Measurements from ENCODE around the gene MLLT11.

Gene MLLT11

GRCh38 chr1:151037032-151037431 lies 23.2 kb upstream of the MLLT11 start:
- no peaks in the 10 kb centered on the region for H3K4me1 ChIP-seq (ENCODE audit: control insufficient read depth in 2 of 2, insufficient read depth in 2 of 2, low read length in 2 of 2)
- peaks cover 16 to 18% of the 10 kb centered on the region in 2 donors for H3K36me3 ChIP-seq (ENCODE audit: control insufficient read depth in 2 of 2, insufficient read depth in 2 of 2, low read length in 2 of 2)
- H3K9me3 ChIP-seq (ENCODE audit: control insufficient read depth in 2 of 2, low read length in 2 of 2), result no peaks in the 10 kb centered on the region
- no peak overlapping the region for H3K9ac ChIP-seq (ENCODE audit: low read depth in 1 of 2, low read length in 2 of 2)
- H3K27me3 ChIP-seq (ENCODE audit: control insufficient read depth in 2 of 2, insufficient read depth in 2 of 2, low read length in 2 of 2), result no peaks in the 10 kb centered on the region
- no peak overlapping the region for H3K4me3 ChIP-seq (ENCODE audit: low read length in 2 of 2)
- H3K27ac ChIP-seq (ENCODE audit: low read depth in 2 of 2, low read length in 2 of 2), result no peak overlapping the region

GRCh38 chr1:151039521-151039920 lies 20.7 kb upstream of the MLLT11 start:
- peaks cover 8 to 9% of the 10 kb centered on the region in 2 donors for H3K36me3 ChIP-seq (ENCODE audit: control insufficient read depth in 2 of 2, insufficient read depth in 2 of 2, low read length in 2 of 2)
- no peaks in the 10 kb centered on the region for H3K9me3 ChIP-seq (ENCODE audit: control insufficient read depth in 2 of 2, low read length in 2 of 2)
- H3K4me3 ChIP-seq (ENCODE audit: low read length in 2 of 2), result no peak overlapping the region
- H3K9ac ChIP-seq (ENCODE audit: low read depth in 1 of 2, low read length in 2 of 2), result no peak overlapping the region
- no peaks in the 10 kb centered on the region for H3K4me1 ChIP-seq (ENCODE audit: control insufficient read depth in 2 of 2, insufficient read depth in 2 of 2, low read length in 2 of 2)
- no peaks in the 10 kb centered on the region for H3K27me3 ChIP-seq (ENCODE audit: control insufficient read depth in 2 of 2, insufficient read depth in 2 of 2, low read length in 2 of 2)
- H3K27ac ChIP-seq (ENCODE audit: low read depth in 2 of 2, low read length in 2 of 2), result no peak overlapping the region

- H3K27ac ChIP-seq (ENCODE audit: low read depth in 2 of 2, low read length in 2 of 2), result no peak overlapping the region
- no peaks in the 10 kb centered on the region for H3K9me3 ChIP-seq (ENCODE audit: control insufficient read depth in 2 of 2, low read length in 2 of 2)
- H3K4me3 ChIP-seq (ENCODE audit: low read length in 2 of 2), result no peak overlapping the region
- peaks cover 5 to 8% of the 10 kb centered on the region in 2 donors for H3K4me1 ChIP-seq (ENCODE audit: control insufficient read depth in 2 of 2, insufficient read depth in 2 of 2, low read length in 2 of 2)
- H3K27me3 ChIP-seq (ENCODE audit: control insufficient read depth in 2 of 2, insufficient read depth in 2 of 2, low read length in 2 of 2), result no peaks in the 10 kb centered on the region
- H3K9ac ChIP-seq (ENCODE audit: low read depth in 1 of 2, low read length in 2 of 2), result no peak overlapping the region
- H3K36me3 ChIP-seq (ENCODE audit: control insufficient read depth in 2 of 2, insufficient read depth in 2 of 2, low read length in 2 of 2), result no peaks in the 10 kb centered on the region
Measured at GRCh38 chr1:151043163-151043562, 17.0 kb upstream of the MLLT11 start.

GRCh38 chr1:151047591-151047924 lies 12.6 kb upstream of the MLLT11 start, which contains the start of gene C1orf56:
C1orf56 (plus strand) TSS chr1:151047751; CDS start chr1:151047848, 97 bp downstream.
- peak within 1 kb of the TSS; percentile 18 to 79 for H3K27ac ChIP-seq (ENCODE audit: low read depth in 2 of 2, low read length in 2 of 2)
- peaks cover 9 to 16% of the 10 kb centered on the region in 2 donors for H3K4me1 ChIP-seq (ENCODE audit: control insufficient read depth in 2 of 2, insufficient read depth in 2 of 2, low read length in 2 of 2)
- H3K9ac ChIP-seq (ENCODE audit: low read depth in 1 of 2, low read length in 2 of 2), result peak within 1 kb of the TSS; percentile 52 to 73
- no peaks in the 10 kb centered on the region for H3K27me3 ChIP-seq (ENCODE audit: control insufficient read depth in 2 of 2, insufficient read depth in 2 of 2, low read length in 2 of 2)
- H3K4me3 ChIP-seq (ENCODE audit: low read length in 2 of 2), result peak within 1 kb of the TSS; percentile 69 to 90
- H3K36me3 ChIP-seq (ENCODE audit: control insufficient read depth in 2 of 2, insufficient read depth in 2 of 2, low read length in 2 of 2), result peaks cover 12 to 13% of the 10 kb centered on the region in 2 donors
- no peaks in the 10 kb centered on the region for H3K9me3 ChIP-seq (ENCODE audit: control insufficient read depth in 2 of 2, low read length in 2 of 2)

- Histone ChIP-seq H3K27ac (ENCODE audit: low read depth in 2 of 2, low read length in 2 of 2) (peak overlapping the region; percentile 18 to 79), H3K4me3 (ENCODE audit: low read length in 2 of 2) (peak overlapping the region; percentile 69 to 90), H3K36me3 (ENCODE audit: control insufficient read depth in 2 of 2, insufficient read depth in 2 of 2, low read length in 2 of 2) (peaks cover 17 to 18% of the 10 kb centered on the region in 2 donors), H3K9ac (ENCODE audit: low read depth in 1 of 2, low read length in 2 of 2) (peak overlapping the region; percentile 52 to 73), H3K4me1 (ENCODE audit: control insufficient read depth in 2 of 2, insufficient read depth in 2 of 2, low read length in 2 of 2) (peaks cover 9 to 16% of the 10 kb centered on the region in 2 donors), H3K27me3 (ENCODE audit: control insufficient read depth in 2 of 2, insufficient read depth in 2 of 2, low read length in 2 of 2) (no peaks in the 10 kb centered on the region), H3K9me3 (ENCODE audit: control insufficient read depth in 2 of 2, low read length in 2 of 2) (no peaks in the 10 kb centered on the region)
Measured at GRCh38 chr1:151047925-151048644, 12.1 kb upstream of the MLLT11 start.

GRCh38 chr1:151048645-151049032 lies 11.6 kb upstream of the MLLT11 start:
- H3K36me3 ChIP-seq (ENCODE audit: control insufficient read depth in 2 of 2, insufficient read depth in 2 of 2, low read length in 2 of 2), result peaks cover 19 to 22% of the 10 kb centered on the region in 2 donors
- H3K27me3 ChIP-seq (ENCODE audit: control insufficient read depth in 2 of 2, insufficient read depth in 2 of 2, low read length in 2 of 2), result no peaks in the 10 kb centered on the region
- H3K9ac ChIP-seq (ENCODE audit: low read depth in 1 of 2, low read length in 2 of 2), result peak overlapping the region; percentile 52 to 73
- H3K4me1 ChIP-seq (ENCODE audit: control insufficient read depth in 2 of 2, insufficient read depth in 2 of 2, low read length in 2 of 2), result peaks cover 9 to 16% of the 10 kb centered on the region in 2 donors
- no peaks in the 10 kb centered on the region for H3K9me3 ChIP-seq (ENCODE audit: control insufficient read depth in 2 of 2, low read length in 2 of 2)
- peak overlapping the region; percentile 69 to 90 for H3K4me3 ChIP-seq (ENCODE audit: low read length in 2 of 2)
- H3K27ac ChIP-seq (ENCODE audit: low read depth in 2 of 2, low read length in 2 of 2), result peak overlapping the region; percentile 18 to 79

- no peak overlapping the region for H3K27ac ChIP-seq (ENCODE audit: low read depth in 2 of 2, low read length in 2 of 2)
- H3K4me1 ChIP-seq (ENCODE audit: control insufficient read depth in 2 of 2, insufficient read depth in 2 of 2, low read length in 2 of 2), result peaks cover 9 to 16% of the 10 kb centered on the region in 2 donors
- no peak overlapping the region for H3K4me3 ChIP-seq (ENCODE audit: low read length in 2 of 2)
- peaks cover 25 to 31% of the 10 kb centered on the region in 2 donors for H3K36me3 ChIP-seq (ENCODE audit: control insufficient read depth in 2 of 2, insufficient read depth in 2 of 2, low read length in 2 of 2)
- H3K27me3 ChIP-seq (ENCODE audit: control insufficient read depth in 2 of 2, insufficient read depth in 2 of 2, low read length in 2 of 2), result no peaks in the 10 kb centered on the region
- no peak overlapping the region for H3K9ac ChIP-seq (ENCODE audit: low read depth in 1 of 2, low read length in 2 of 2)
- H3K9me3 ChIP-seq (ENCODE audit: control insufficient read depth in 2 of 2, low read length in 2 of 2), result no peaks in the 10 kb centered on the region
Measured at GRCh38 chr1:151049458-151049857, 10.7 kb upstream of the MLLT11 start.

- no peak overlapping the region for H3K4me3 ChIP-seq (ENCODE audit: low read length in 2 of 2)
- H3K36me3 ChIP-seq (ENCODE audit: control insufficient read depth in 2 of 2, insufficient read depth in 2 of 2, low read length in 2 of 2), result peaks cover 32 to 38% of the 10 kb centered on the region in 2 donors
Measured at GRCh38 chr1:151050051-151050688, 10.0 kb upstream of the MLLT11 start.

GRCh38 chr1:151051356-151052009 lies 8.7 kb upstream of the MLLT11 start:
- Histone ChIP-seq H3K4me3 (ENCODE audit: low read length in 2 of 2) (no peak overlapping the region), H3K27me3 (ENCODE audit: control insufficient read depth in 2 of 2, insufficient read depth in 2 of 2, low read length in 2 of 2) (no peaks in the 10 kb centered on the region), H3K36me3 (ENCODE audit: control insufficient read depth in 2 of 2, insufficient read depth in 2 of 2, low read length in 2 of 2) (peaks cover 38 to 44% of the 10 kb centered on the region in 2 donors), H3K27ac (ENCODE audit: low read depth in 2 of 2, low read length in 2 of 2) (no peak overlapping the region), H3K4me1 (ENCODE audit: control insufficient read depth in 2 of 2, insufficient read depth in 2 of 2, low read length in 2 of 2) (peaks cover 25 to 34% of the 10 kb centered on the region in 2 donors), H3K9ac (ENCODE audit: low read depth in 1 of 2, low read length in 2 of 2) (no peak overlapping the region), H3K9me3 (ENCODE audit: control insufficient read depth in 2 of 2, low read length in 2 of 2) (no peaks in the 10 kb centered on the region)

More at GRCh38 chr1:151050051-151050688, 10.0 kb upstream of the MLLT11 start:
- Histone ChIP-seq H3K9ac (ENCODE audit: low read depth in 1 of 2, low read length in 2 of 2) (no peak overlapping the region), H3K9me3 (ENCODE audit: control insufficient read depth in 2 of 2, low read length in 2 of 2) (no peaks in the 10 kb centered on the region), H3K27ac (ENCODE audit: low read depth in 2 of 2, low read length in 2 of 2) (no peak overlapping the region), H3K27me3 (ENCODE audit: control insufficient read depth in 2 of 2, insufficient read depth in 2 of 2, low read length in 2 of 2) (no peaks in the 10 kb centered on the region), H3K4me1 (ENCODE audit: control insufficient read depth in 2 of 2, insufficient read depth in 2 of 2, low read length in 2 of 2) (peaks cover 12 to 20% of the 10 kb centered on the region in 2 donors)

Data from mucosa of rectum (tissue), 2 donors.